ENCODE data around the gene EGR1. TPM values are rescaled to one million over a fixed set of nuclear protein-coding genes. Genes with fewer than 3 reads are reported as not detected.
A peak's percentile ranks its signal among the peaks of the same experiment; 100 is the strongest.
"Not testable (repeated sequence)": the region's sequence is repeated elsewhere in the genome, so short reads cannot be mapped to it uniquely, and the experiment has no call there.

The EGR1 gene
- total RNA-seq, 1 donor from 2014 or later: 4.8 TPM

DNA sequence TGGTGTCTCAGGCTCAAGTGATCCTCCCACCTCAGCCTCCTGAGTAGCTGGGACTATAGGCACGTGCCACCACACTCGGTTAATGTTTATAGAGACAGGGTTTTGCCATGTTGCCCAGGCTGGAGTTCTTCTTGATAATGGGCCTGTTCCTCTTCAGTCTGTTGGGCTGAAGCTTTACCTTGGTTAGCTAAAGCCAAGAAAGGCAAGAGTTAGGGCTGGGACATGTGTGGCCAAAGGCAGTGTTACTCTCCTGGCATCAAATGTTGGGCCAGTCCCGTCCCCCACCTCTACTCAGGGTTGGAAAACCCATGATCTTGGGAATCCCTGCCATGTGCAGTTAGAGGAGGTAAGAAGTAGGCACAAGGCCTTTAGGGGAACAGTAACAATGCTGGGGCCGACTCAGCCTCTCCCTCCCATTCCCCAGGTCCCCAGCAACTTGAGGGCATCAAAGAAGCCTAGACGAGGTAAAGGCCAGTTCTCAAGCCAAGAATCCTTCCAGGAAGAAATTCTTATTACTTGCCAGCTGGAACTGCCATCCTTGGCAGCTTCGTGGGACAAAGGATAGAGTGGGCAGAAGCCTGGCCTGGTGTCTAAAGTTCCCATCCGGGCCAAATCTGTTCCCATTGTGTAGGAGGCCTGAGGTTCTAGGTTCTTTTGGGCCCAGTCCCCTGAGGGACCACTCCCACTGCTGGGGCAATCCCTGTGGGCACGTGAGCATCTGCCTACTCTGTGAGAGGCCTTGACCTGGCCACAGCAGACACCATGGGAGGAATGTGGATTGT is 4.5 kb downstream of the EGR1 start:
- DNase-seq: peak; percentile 60

DNA sequence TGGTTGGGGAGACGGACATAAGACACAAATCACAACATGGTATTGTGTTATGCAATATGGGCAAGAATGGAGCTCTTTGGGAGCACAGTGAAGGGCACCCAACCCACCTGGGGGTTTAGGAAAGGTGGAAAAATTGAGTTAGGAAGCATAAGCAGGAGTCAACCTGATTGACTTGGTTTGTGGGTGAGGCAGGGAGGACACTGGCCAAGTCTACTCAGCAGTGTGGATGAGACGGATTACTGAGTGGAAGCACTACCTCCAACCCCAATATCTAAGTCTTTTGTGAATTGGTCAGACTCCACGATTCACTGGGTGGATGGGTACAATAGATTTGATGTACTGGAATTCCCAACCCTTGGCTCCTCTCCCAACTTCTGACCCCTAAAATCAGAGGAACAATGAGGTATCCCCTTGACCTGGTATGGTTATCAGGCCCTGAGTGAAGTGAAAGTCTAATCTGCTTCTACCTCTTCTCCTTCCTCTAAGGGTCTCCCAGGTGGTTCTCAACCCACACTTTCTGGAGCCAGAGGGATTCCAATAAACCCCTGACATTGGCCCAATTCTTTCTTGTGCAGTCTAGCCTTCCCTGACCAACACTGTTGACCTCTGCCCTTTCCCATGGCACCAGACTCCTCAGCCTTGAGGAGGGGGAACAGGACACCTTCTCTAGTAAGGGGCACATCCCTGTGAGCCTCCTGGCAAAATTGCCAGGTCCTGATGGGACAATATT is 5.2 kb downstream of the EGR1 start:
- no peak for DNase-seq

DNA sequence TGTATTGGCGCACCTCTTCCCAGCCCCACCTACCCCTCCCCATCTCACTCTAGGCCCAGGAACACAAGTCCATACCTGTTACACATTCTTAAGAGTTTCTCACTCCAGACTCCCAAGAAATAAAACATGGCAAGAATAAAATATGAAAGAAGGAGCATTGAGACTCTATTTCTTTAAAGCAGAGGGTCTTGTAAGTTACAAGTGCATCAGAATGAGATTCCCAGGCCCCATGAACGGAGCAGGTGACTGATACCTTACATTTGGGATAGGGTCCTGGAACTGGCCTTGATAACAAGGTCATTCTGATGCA is 5.7 kb downstream of the EGR1 start:
- no peak for DNase-seq

GRCh38 chr5:138472353-138472752 is 7.1 kb downstream of the EGR1 start:
- DNase-seq: no peak

- DNase-seq: not testable (repeated sequence)
These were observed 7.9 kb downstream of the EGR1 start for GRCh38 chr5:138473151-138473550.

DNA sequence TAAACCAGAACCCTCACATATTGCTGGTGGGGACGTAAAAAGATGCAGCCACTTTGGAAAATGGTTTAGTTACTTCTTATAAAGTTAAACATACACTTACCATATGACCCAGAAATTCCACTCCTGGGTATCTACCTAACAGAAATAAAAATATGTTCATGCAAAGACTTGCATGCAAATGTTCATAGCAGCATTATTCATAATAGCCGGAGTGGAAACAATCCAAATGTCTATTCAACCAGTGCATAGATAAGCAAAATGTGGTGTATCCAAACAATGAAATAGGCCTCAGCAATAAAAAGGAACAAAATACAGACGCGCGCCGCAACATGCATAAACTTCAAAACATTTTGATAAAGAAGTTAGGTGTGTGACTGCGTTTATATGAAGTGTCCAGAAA is 11.6 kb downstream of the EGR1 start:
- DNase-seq: no peak

GRCh38 chr5:138482638-138483037 is 17.4 kb downstream of the EGR1 start:
- no peak for DNase-seq

GRCh38 chr5:138488481-138488945 is 23.2 kb downstream of the EGR1 start:
- DNase-seq: no peak

DNA sequence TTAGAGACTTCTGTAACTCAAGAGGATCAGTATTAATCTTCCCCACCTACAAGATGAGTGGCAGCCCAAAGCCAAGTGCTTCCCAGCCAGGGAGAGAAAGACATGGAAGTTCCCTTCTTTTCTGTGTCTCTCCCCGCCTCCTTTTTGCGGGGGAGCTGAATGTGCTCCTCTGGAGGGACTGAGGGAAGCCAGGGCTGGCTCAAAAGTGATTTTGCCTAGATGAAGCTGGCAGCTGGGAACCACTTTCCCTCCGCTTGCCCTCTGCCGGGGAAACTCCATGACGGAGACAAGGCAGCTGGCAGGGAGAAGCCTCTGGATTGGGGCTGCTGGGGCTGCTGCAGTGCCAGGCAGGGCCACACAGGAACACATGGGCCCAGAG is 24.4 kb downstream of the EGR1 start:
- no peak for DNase-seq

- no peak for DNase-seq
These were observed 25.5 kb downstream of the EGR1 start for GRCh38 chr5:138490648-138491283.

- DNase-seq: no peak
These were observed 26.0 kb downstream of the EGR1 start for GRCh38 chr5:138491284-138491648.

- DNase-seq: peak; percentile 89
These were observed 26.6 kb downstream of the EGR1 start for GRCh38 chr5:138491669-138492559.

DNA sequence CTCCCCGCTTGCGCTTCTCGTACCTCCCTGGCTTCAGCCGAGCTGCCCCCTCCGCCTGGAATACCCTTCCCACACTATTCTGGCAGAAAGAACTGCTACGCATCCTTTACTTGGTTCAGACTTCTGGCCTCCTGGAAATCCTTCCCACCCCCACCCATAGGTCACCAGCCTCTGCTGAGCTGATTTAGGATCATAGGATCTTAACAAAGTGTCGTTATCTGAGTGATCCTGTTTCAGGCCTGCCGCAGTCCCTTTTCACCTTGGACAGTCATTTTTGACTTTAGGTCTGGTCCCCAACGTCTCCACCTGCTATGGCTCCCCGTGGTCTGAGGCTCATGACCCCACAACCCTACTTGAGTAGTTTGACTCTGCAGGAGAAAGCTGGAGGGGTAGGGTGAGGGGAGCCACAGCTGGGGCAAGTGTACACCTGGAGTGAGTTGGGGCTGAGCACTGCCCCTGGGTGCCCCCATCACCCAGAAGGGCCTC is 27.3 kb downstream of the EGR1 start:
- no peak for DNase-seq

DNA sequence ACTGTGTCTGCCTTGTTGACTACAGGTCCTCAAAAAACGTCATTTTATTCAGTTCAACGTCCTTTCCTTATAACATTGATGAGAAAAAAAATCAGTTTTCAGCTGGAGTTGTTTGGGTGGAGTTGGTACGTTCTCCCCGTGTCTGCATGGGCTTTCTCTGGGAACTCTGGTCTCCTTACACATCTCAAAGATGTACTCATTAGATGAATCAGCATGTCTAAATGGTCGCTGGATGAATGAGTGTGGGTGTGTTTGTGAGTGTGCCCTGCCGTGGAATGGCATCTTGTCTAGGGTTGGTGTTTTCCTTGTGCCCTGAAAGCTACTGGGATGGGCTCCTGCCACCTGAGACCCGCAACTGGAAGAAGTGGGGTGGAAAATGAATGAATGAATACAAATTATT is 30.1 kb downstream of the EGR1 start:
- no peak for DNase-seq

- no peak for DNase-seq
These were observed 33.1 kb downstream of the EGR1 start for GRCh38 chr5:138498376-138498775.

GRCh38 chr5:138502121-138502520 is 36.8 kb downstream of the EGR1 start:
- no peak for DNase-seq

DNA sequence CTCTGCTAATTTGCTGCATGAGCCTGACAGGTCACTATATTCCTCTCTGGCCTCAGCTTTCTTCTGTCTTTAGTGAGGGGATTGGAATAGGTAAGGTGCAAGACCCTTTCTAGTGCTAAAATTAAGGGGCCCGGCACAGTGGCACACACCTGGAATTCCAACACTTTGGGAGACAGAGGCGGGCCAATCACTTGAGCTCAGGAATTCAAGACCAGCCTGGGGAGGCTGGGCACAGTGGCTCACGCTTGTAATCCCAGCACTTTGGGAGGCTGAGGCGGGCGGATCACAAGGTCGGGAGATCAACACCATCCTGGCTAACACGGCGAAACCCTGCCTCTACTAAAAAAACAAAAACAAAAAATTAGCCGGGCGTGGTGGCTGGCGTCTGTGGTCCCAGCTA is 37.2 kb downstream of the EGR1 start:
- no peak for DNase-seq

- peak; percentile 86 for DNase-seq
These were observed 38.4 kb downstream of the EGR1 start for GRCh38 chr5:138503487-138504270.

DNA sequence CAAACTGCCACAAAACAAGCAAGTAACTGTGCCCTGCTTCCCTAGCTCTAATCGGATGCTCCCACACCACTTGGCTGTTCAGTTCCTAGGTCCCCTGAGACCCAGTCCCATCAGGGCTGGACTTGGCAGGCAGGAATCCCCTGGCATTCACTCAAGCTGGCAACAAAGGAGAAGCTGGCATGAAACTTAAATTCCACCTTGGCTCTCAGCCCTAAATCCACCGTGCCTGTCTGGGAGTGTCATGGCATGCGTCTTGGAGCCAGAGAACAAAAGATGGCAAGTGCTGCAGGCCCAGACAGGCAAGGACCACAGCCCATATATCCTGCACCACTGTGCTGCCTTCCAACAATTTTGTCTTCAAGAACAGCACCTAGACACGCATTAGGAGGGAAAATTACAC is 39.5 kb downstream of the EGR1 start:
- no peak for DNase-seq

- DNase-seq: no peak
These were observed 41.4 kb downstream of the EGR1 start for GRCh38 chr5:138506370-138507306.

GRCh38 chr5:138507485-138507884 is 42.2 kb downstream of the EGR1 start:
- DNase-seq: not testable (repeated sequence)

All from dermis blood vessel endothelial cell (primary cell).